H1 (cell line): Measurements from ENCODE around the gene IGF2R. TPM values are rescaled to one million over a fixed set of nuclear protein-coding genes. Genes with fewer than 3 reads are reported as not detected.
A peak's percentile ranks its signal among the peaks of the same experiment; 100 is the strongest.

ENCODE experiments used
- CTCF ChIA-PET: fragments of 300-600 bp; sonication (Branson Sonifier 250); formaldehyde crosslinking; loops from one replicate; lab custom pipeline; 2021; ENCODE audit not compliant: partially characterized antibody; lab: Charles Lee
- POLR2A ChIA-PET: fragments of 300-600 bp; sonication (Branson Sonifier 250); formaldehyde crosslinking; loops from one replicate; lab custom pipeline; 2021; ENCODE audit warnings: inconsistent platforms; ENCODE audit not compliant: partially characterized antibody; lab: Charles Lee
- DNase-seq, 2 experiments: peaks; one replicate each; pipeline versions ENCODE4 v3.0.0 to v3.0.0-alpha.2; 2010 to 2022; ENCODE audit warnings: low spot score in 2 of 2, low read depth in 1 of 2, mixed read lengths in 1 of 2
- FAIRE-seq: peaks from 2 replicates; lab custom pipeline; 2011; peaks lifted over from hg19 to GRCh38; lab: Jason Lieb, UNC
- H2AFZ ChIP-seq: 2 replicates; pipeline ENCODE4 v1.8.1; 2012; ENCODE audit warnings: low read length, inconsistent platforms
- H2AK5ac ChIP-seq: 2 replicates; pipeline ENCODE4 v1.6.1; 2013; ENCODE audit warnings: low read depth, low read length
- H2BK120ac ChIP-seq: replicated peaks from 2 replicates; pipeline ENCODE3; 2013; ENCODE audit warnings: low read depth, low read length, inconsistent platforms
- H2BK12ac ChIP-seq: 2 replicates; pipeline ENCODE4 v1.6.1; 2013; ENCODE audit warnings: low read depth, low read length
- H2BK15ac ChIP-seq: 2 replicates; pipeline ENCODE4 v1.6.1; 2013; ENCODE audit warnings: low read length
- H2BK20ac ChIP-seq: 2 replicates; pipeline ENCODE4 v1.6.1; 2013; ENCODE audit warnings: low read length
- H2BK5ac ChIP-seq: 2 replicates; pipeline ENCODE4 v1.6.1; 2013; ENCODE audit warnings: low read depth, low read length
- H3K14ac ChIP-seq: 2 replicates; pipeline ENCODE4 v1.6.1; 2013; ENCODE audit warnings: inconsistent platforms; ENCODE audit not compliant: insufficient read length
- H3K18ac ChIP-seq: 2 replicates; pipeline ENCODE4 v1.6.1; 2013; ENCODE audit warnings: low read length; ENCODE audit errors: extremely low read depth
- H3K23ac ChIP-seq: 2 replicates; pipeline ENCODE4 v1.6.1; 2013; ENCODE audit warnings: inconsistent platforms; ENCODE audit not compliant: insufficient read length
- H3K23me2 ChIP-seq: 2 replicates; pipeline ENCODE4 v1.6.1; 2013; ENCODE audit warnings: low read depth, low read length
- H3K27ac ChIP-seq: 2 replicates; pipeline ENCODE4 v1.6.1; 2011; ENCODE audit warnings: low read depth, low read length, inconsistent platforms
- H3K27me3 ChIP-seq, 4 experiments: replicated peaks in 1 of 4; 1 replicate in 1 of 4; 2 replicates in 3 of 4; pipeline versions ENCODE4 v1.6.1 to v1.8.1; 2011 to 2013; ENCODE audit warnings: low read length in 3 of 4, mild to moderate bottlenecking in 3 of 4, inconsistent platforms in 2 of 4, mixed read lengths in 2 of 4, moderate library complexity in 1 of 4; ENCODE audit not compliant: control insufficient read depth in 3 of 4, insufficient read depth in 3 of 4; ENCODE audit errors: extremely low read depth in 1 of 4
- H3K36me3 ChIP-seq, 4 experiments: 2 replicates each; pipeline versions ENCODE4 v1.6.1 to v1.8.1; 2011 to 2013; ENCODE audit warnings: mild to moderate bottlenecking in 4 of 4, low read length in 3 of 4, moderate library complexity in 2 of 4, control low read depth in 1 of 4, inconsistent platforms in 1 of 4; ENCODE audit not compliant: insufficient read depth in 4 of 4, control insufficient read depth in 2 of 4
- H3K4ac ChIP-seq: replicated peaks from 2 replicates; pipeline ENCODE3; 2013; ENCODE audit warnings: low read length, low read depth, mixed read lengths, inconsistent platforms; ENCODE audit not compliant: insufficient read length
- H3K4me1 ChIP-seq, 4 experiments: replicated peaks in 1 of 4; 1 replicate in 1 of 4; 2 replicates in 3 of 4; pipeline versions ENCODE4 v1.6.1 to v1.8.1; 2011 to 2013; ENCODE audit warnings: low read length in 3 of 4, inconsistent platforms in 2 of 4, mixed read lengths in 1 of 4; ENCODE audit not compliant: insufficient read depth in 4 of 4, control insufficient read depth in 3 of 4
- H3K4me2 ChIP-seq, 2 experiments: 2 replicates each; pipeline versions ENCODE4 v1.6.1 to v1.8.1; 2011 to 2013; ENCODE audit warnings: low read depth in 2 of 2, low read length in 2 of 2, control low read depth in 1 of 2, inconsistent platforms in 1 of 2, mild to moderate bottlenecking in 1 of 2; ENCODE audit not compliant: insufficient read depth in 1 of 2
- H3K4me3 ChIP-seq, 4 experiments: fragments of 200-600, 300-600 bp in 1 of 4; sonication (generic), shearing (Covaris generic), sonication (Bioruptor Twin) in 1 of 4; 2 replicates each; pipeline versions ENCODE4 v1.5.1 to v1.8.1; 2011 to 2016; ENCODE audit warnings: low read length in 4 of 4, low read depth in 3 of 4, control low read depth in 2 of 4, inconsistent platforms in 2 of 4, mild to moderate bottlenecking in 2 of 4, mixed read lengths in 1 of 4, moderate library complexity in 1 of 4; ENCODE audit not compliant: insufficient read depth in 2 of 4; ENCODE audit errors: extremely low read depth in 1 of 4
- H3K56ac ChIP-seq: replicated peaks from 2 replicates; pipeline ENCODE3; 2013; ENCODE audit warnings: low read depth, mild to moderate bottlenecking, mixed read lengths, low read length, inconsistent platforms; ENCODE audit not compliant: insufficient read length
- H3K79me1 ChIP-seq: 2 replicates; pipeline ENCODE4 v1.6.1; 2013; ENCODE audit warnings: low read depth, low read length, control low read depth
- H3K79me2 ChIP-seq, 2 experiments: 2 replicates each; pipeline versions ENCODE4 v1.6.1 to v1.8.1; 2012 to 2013; ENCODE audit warnings: low read length in 2 of 2, mild to moderate bottlenecking in 2 of 2, inconsistent platforms in 1 of 2; ENCODE audit not compliant: insufficient read depth in 2 of 2, control insufficient read depth in 1 of 2
- H3K9ac ChIP-seq, 4 experiments: replicated peaks in 1 of 4; 1 replicate in 1 of 4; 2 replicates in 3 of 4; pipeline versions ENCODE4 v1.6.1 to v1.8.1; 2011 to 2013; ENCODE audit warnings: low read depth in 3 of 4, low read length in 3 of 4, control low read depth in 2 of 4, mild to moderate bottlenecking in 2 of 4, moderate library complexity in 2 of 4, inconsistent platforms in 1 of 4; ENCODE audit errors: extremely low read depth in 1 of 4
- H3K9me3 ChIP-seq, 2 experiments: 2 replicates each; pipeline versions ENCODE4 v1.6.1 to v1.8.1; 2012 to 2013; ENCODE audit warnings: mild to moderate bottlenecking in 2 of 2, moderate library complexity in 2 of 2, control low read depth in 1 of 2, inconsistent platforms in 1 of 2, low read depth in 1 of 2, low read length in 1 of 2, mixed read lengths in 1 of 2; ENCODE audit not compliant: insufficient read depth in 2 of 2
- H4K20me1 ChIP-seq, 2 experiments: replicated peaks in 1 of 2; 2 replicates each; pipeline versions ENCODE3 to v1.8.1; 2011 to 2013; ENCODE audit warnings: inconsistent platforms in 2 of 2, low read length in 2 of 2, mild to moderate bottlenecking in 1 of 2; ENCODE audit not compliant: insufficient read depth in 2 of 2, control insufficient read depth in 1 of 2
- H4K5ac ChIP-seq: 2 replicates; pipeline ENCODE4 v1.6.1; 2013; ENCODE audit warnings: low read length, low read depth, mixed read lengths, inconsistent platforms; ENCODE audit not compliant: insufficient read length
- H4K8ac ChIP-seq: 2 replicates; pipeline ENCODE4 v1.8.0; 2013; ENCODE audit warnings: mild to moderate bottlenecking, moderate library complexity, low read length, inconsistent platforms; ENCODE audit not compliant: insufficient read depth; ENCODE audit errors: extremely low read depth
- H4K91ac ChIP-seq: replicated peaks from 2 replicates; pipeline ENCODE3; 2013; ENCODE audit warnings: low read length, mixed read lengths, inconsistent platforms; ENCODE audit not compliant: insufficient read length
- CHD1 ChIP-seq: IDR thresholded peaks from 2 replicates; pipeline ENCODE4 v1.6.1; 2012; ENCODE audit warnings: low read depth, low read length, improper control_type of control experiment
- GTF2F1 ChIP-seq: IDR thresholded peaks from 2 replicates; pipeline ENCODE4 v1.6.1; 2012; ENCODE audit warnings: low read depth, low read length, improper control_type of control experiment, borderline replicate concordance
- HDAC2 ChIP-seq, 2 experiments: fragments of 300-600 bp in 1 of 2; sonication (generic) in 1 of 2; IDR thresholded peaks; 2 replicates each; pipeline ENCODE4 v1.6.1; 2011 to 2012; ENCODE audit warnings: low read depth in 2 of 2, low read length in 2 of 2, mild to moderate bottlenecking in 2 of 2, moderate library complexity in 2 of 2, borderline replicate concordance in 1 of 2, inconsistent platforms in 1 of 2
- JUND ChIP-seq: IDR thresholded peaks from 2 replicates; pipeline ENCODE4 v1.6.1; 2011; ENCODE audit warnings: mild to moderate bottlenecking, improper control_type of control experiment, low read length
- KDM4A ChIP-seq: IDR thresholded peaks from one replicate; pipeline ENCODE4 v1.7.1; 2012; ENCODE audit warnings: low read depth, mild to moderate bottlenecking, moderate library complexity, low read length, inconsistent platforms; ENCODE audit not compliant: severe bottlenecking
- POLR2AphosphoS5 ChIP-seq: IDR thresholded peaks from 2 replicates; pipeline ENCODE4 v1.6.1; 2011; ENCODE audit warnings: low read depth, low read length
- SIRT6 ChIP-seq: IDR thresholded peaks from one replicate; pipeline ENCODE4 v1.7.1; 2012; ENCODE audit warnings: low read length, inconsistent platforms
- SIX5 ChIP-seq: IDR thresholded peaks from 2 replicates; pipeline ENCODE4 v1.6.1; 2011; ENCODE audit warnings: mild to moderate bottlenecking, low read depth, low read length
- SP1 ChIP-seq: IDR thresholded peaks from 2 replicates; pipeline ENCODE4 v1.6.1; 2011; ENCODE audit warnings: low read depth, low read length
- WGBS, 2 experiments: shearing (Covaris generic) in 1 of 2; methylation state at CpG; one replicate each; pipeline versions ENCODE4 v1.1.6 to v1.1.7; 2013 to 2015; ENCODE audit warnings: low lambda C conversion rate in 2 of 2, mixed read lengths in 2 of 2, inconsistent platforms in 1 of 2, low coverage in 1 of 2, missing lambda C conversion rate in 1 of 2; ENCODE audit not compliant: insufficient replicate concordance in 2 of 2, insufficient coverage in 1 of 2, insufficient read length in 1 of 2; ENCODE audit errors: extremely low coverage in 1 of 2, missing lambda C conversion rate in 1 of 2; 5-methylcytosine and 5-hydroxymethylcytosine counted together
- polyA plus RNA-seq, 7 experiments: library from polyadenylated mRNA; depleted of rRNA in 3 of 7; stranded (reverse) in 5 of 7; unstranded in 2 of 7; fragments of >200 nt in 5 of 7; fragments of 200-250 nt in 2 of 7; gene quantifications; 1 replicate in 5 of 7; 2 replicates in 1 of 7; 4 replicates in 1 of 7; pipeline versions ENCODE4 v1.2.1 to v1.2.3, GENCODE V29; 2011 to 2013; ENCODE audit warnings: missing spikeins in 2 of 7, mixed read lengths in 2 of 7
- total RNA-seq: library from RNA; stranded (reverse); fragmentation: NEBNext Ultra II Directional; extraction: Animal tissue kit (Norgen Biotek cat#: 25700); gene quantifications from 2 replicates; pipeline ENCODE4 v1.2.1, GENCODE V29; 2021
- TF ChIP-seq, protein P1 (sequence below): IDR thresholded peaks from 2 replicates; pipeline ENCODE4 v1.6.1; 2011; ENCODE audit warnings: low read depth, mild to moderate bottlenecking, low read length; ENCODE audit not compliant: insufficient read depth
- TF ChIP-seq, protein P2 (sequence below): IDR thresholded peaks from 2 replicates; pipeline ENCODE4 v1.6.1; 2012; ENCODE audit warnings: inconsistent platforms

IGF2R gene
- total and polyA plus RNA-seq, 2 of the 8 experiments (the other 6 are each of a cell fraction or from before 2014, with no cell fraction given) = 20.6 to 74.1 TPM

DNA sequence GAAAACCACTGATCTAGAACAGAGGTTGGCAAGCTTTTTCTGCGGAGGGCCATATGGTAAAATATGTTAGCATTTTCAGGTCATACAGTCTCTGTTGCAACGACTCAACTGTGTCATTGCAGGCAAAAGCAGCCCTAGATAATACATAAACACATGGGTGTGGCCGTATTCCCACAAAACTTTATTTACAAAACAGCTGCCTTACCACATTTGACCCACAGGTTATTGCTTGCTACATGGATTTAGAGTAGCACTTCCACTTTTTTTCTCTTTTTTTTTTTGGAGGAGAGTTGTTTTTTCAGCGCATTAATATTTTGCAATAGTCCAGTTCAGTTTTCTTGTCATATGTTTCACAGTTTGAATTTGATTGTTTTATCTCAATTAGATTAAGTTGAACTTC, 2.5 kb upstream of the IGF2R start:
- Histone ChIP-seq H4K5ac (no peak overlapping the region), H3K27ac (no peak overlapping the region), H4K8ac (no peak overlapping the region), H4K91ac (no peak overlapping the region), H2BK15ac (no peak overlapping the region), H3K4me3 (no peak overlapping the region), H3K4me2 (no peak overlapping the region), H3K36me3 (no peaks in the 10 kb centered on the region), H2BK12ac (no peak overlapping the region), H2BK120ac (no peak overlapping the region), H2BK5ac (no peak overlapping the region), H2BK20ac (no peak overlapping the region), H4K20me1 (peaks cover under 1 to 3% of the 10 kb centered on the region in 2 experiments), H3K4ac (no peak overlapping the region), H3K56ac (no peak overlapping the region), H3K4me1 (peaks cover 3 to 9% (median 7%) of the 10 kb centered on the region in 4 experiments; a peak in 4 of 7 replicates), H3K79me2 (peaks cover 8 to 17% of the 10 kb centered on the region in 2 experiments), H3K9me3 (no peaks in the 10 kb centered on the region), H3K27me3 (peaks cover 0 to 7% (median 0%) of the 10 kb centered on the region in 4 experiments; a peak in 1 of 7 replicates), H3K14ac (no peak overlapping the region), H3K23ac (no peak overlapping the region), H2AK5ac (no peak overlapping the region), H3K79me1 (peaks cover 4% of the 10 kb centered on the region; the same call in 1 of the 2 replicates), H3K18ac (no peak overlapping the region), H2AFZ (no peak overlapping the region), H3K23me2 (peaks cover 5% of the 10 kb centered on the region), H3K9ac (no peak overlapping the region)
- DNase-seq = peak in 1 of 2 experiments; percentile 1
- ChIA-PET POLR2A (no interaction called here), CTCF (interaction anchor here (0.9 to 4.1 kb wide), 2 partner anchors 10 to 13 kb away, joined by 4 to 10 read pairs; no protein-coding TSS in a partner anchor)
- no peak for FAIRE-seq
- 89% methylated on average over 4 of the region's 4 CpGs; no CpG with 5 or more reads in 1 of the 2 experiments for WGBS, 2 experiments
- TF ChIP-seq SP1 (no peak), GTF2F1 (no peak), CHD1 (no peak), JUND (no peak), POLR2AphosphoS5 (no peak), SIRT6 (no peak), SIX5 (no peak), KDM4A (no peak), HDAC2 (IDR thresholded peaks at IDR 0.05; ENCODE audit: borderline replicate concordance in 1 of 2, low read depth in 2 of 2, low read length in 2 of 2) (no peak)
- TF ChIP-seq, protein P1, sequence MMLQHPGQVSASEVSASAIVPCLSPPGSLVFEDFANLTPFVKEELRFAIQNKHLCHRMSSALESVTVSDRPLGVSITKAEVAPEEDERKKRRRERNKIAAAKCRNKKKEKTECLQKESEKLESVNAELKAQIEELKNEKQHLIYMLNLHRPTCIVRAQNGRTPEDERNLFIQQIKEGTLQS = no peak
- TF ChIP-seq, protein P2, sequence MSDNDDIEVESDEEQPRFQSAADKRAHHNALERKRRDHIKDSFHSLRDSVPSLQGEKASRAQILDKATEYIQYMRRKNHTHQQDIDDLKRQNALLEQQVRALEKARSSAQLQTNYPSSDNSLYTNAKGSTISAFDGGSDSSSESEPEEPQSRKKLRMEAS = no peak
